ENCODE measurements around the gene PCYT2.

The PCYT2 gene

GRCh38 chr17:81934850-81935708 lies 23.9 kb upstream of the PCYT2 start:
- TF ChIP-seq CTCF (IDR thresholded peaks at IDR 0.05; ENCODE audit: borderline replicate concordance, extremely low read depth, low read length, poor library complexity, severe bottlenecking): no peak
- no peak for TF ChIP-seq EZH2 (IDR thresholded peaks at IDR 0.05; ENCODE audit: borderline replicate concordance, low read depth, low read length, severe bottlenecking)
- no peak overlapping the region for H2AFZ ChIP-seq (ENCODE audit: low read depth, low read length)
- ATAC-seq (ENCODE audit: insufficient read depth, low read depth) (0 out of 3 replicates have a peak, but pooled peaks have one; percentile 12), DNase-seq (no peak)
- no peaks in the 10 kb centered on the region for H3K79me2 ChIP-seq (ENCODE audit: insufficient read depth, low read length)
- no peak overlapping the region for H3K27ac ChIP-seq (ENCODE audit: low read length)
- H3K4me3 ChIP-seq (ENCODE audit: low read depth in 1 of 2, low read length in 2 of 2): no peak overlapping the region
- no peaks in the 10 kb centered on the region for H4K20me1 ChIP-seq (ENCODE audit: insufficient read depth, low read length)
- H3K4me1 ChIP-seq (ENCODE audit: insufficient read depth, low read length): no peaks in the 10 kb centered on the region
- no peaks in the 10 kb centered on the region for H3K27me3 ChIP-seq (ENCODE audit: insufficient read depth, low read length, poor library complexity)
- H3K4me2 ChIP-seq (ENCODE audit: insufficient read depth, low read length): no peak overlapping the region
- no peak overlapping the region for H3K9ac ChIP-seq (ENCODE audit: low read depth, low read length)
- H3K9me3 ChIP-seq (ENCODE audit: insufficient read depth, low read length, severe bottlenecking): no peaks in the 10 kb centered on the region
- no peaks in the 10 kb centered on the region for H3K36me3 ChIP-seq (ENCODE audit: insufficient read depth, low read length)

- Histone ChIP-seq H3K4me3 (ENCODE audit: low read depth in 1 of 2, low read length in 2 of 2) (no peak overlapping the region), H3K36me3 (ENCODE audit: insufficient read depth, low read length) (no peaks in the 10 kb centered on the region), H3K4me1 (ENCODE audit: insufficient read depth, low read length) (no peaks in the 10 kb centered on the region; the same call in 1 of the 2 replicates), H4K20me1 (ENCODE audit: insufficient read depth, low read length) (no peaks in the 10 kb centered on the region), H3K9me3 (ENCODE audit: insufficient read depth, low read length, severe bottlenecking) (no peaks in the 10 kb centered on the region), H3K27me3 (ENCODE audit: insufficient read depth, low read length, poor library complexity) (no peaks in the 10 kb centered on the region), H2AFZ (ENCODE audit: low read depth, low read length) (no peak overlapping the region), H3K4me2 (ENCODE audit: insufficient read depth, low read length) (no peak overlapping the region), H3K79me2 (ENCODE audit: insufficient read depth, low read length) (no peaks in the 10 kb centered on the region), H3K9ac (ENCODE audit: low read depth, low read length) (no peak overlapping the region), H3K27ac (ENCODE audit: low read length) (no peak overlapping the region)
- DNase-seq (no peak), ATAC-seq (ENCODE audit: insufficient read depth, low read depth) (peak; percentile 29; the same call in 2 of the 3 replicates)
- TF ChIP-seq CTCF (IDR thresholded peaks at IDR 0.05; ENCODE audit: borderline replicate concordance, extremely low read depth, low read length, poor library complexity, severe bottlenecking): no peak
- TF ChIP-seq EZH2 (IDR thresholded peaks at IDR 0.05; ENCODE audit: borderline replicate concordance, low read depth, low read length, severe bottlenecking): no peak
These were observed 23.0 kb upstream of the PCYT2 start for GRCh38 chr17:81934098-81934757.

- Histone ChIP-seq H2AFZ (ENCODE audit: low read depth, low read length) (no peak overlapping the region), H3K36me3 (ENCODE audit: insufficient read depth, low read length) (no peaks in the 10 kb centered on the region), H3K27ac (ENCODE audit: low read length) (no peak overlapping the region), H3K9me3 (ENCODE audit: insufficient read depth, low read length, severe bottlenecking) (no peaks in the 10 kb centered on the region), H3K4me2 (ENCODE audit: insufficient read depth, low read length) (no peak overlapping the region), H3K4me3 (ENCODE audit: low read depth in 1 of 2, low read length in 2 of 2) (no peak overlapping the region), H3K27me3 (ENCODE audit: insufficient read depth, low read length, poor library complexity) (no peaks in the 10 kb centered on the region), H4K20me1 (ENCODE audit: insufficient read depth, low read length) (no peaks in the 10 kb centered on the region), H3K9ac (ENCODE audit: low read depth, low read length) (no peak overlapping the region), H3K4me1 (ENCODE audit: insufficient read depth, low read length) (peaks cover 10% of the 10 kb centered on the region), H3K79me2 (ENCODE audit: insufficient read depth, low read length) (0 out of 2 replicates have a peak, but pooled peaks cover under 1% of the 10 kb centered on the region)
- DNase-seq (no peak), ATAC-seq (ENCODE audit: insufficient read depth, low read depth) (no peak)
- TF ChIP-seq EZH2 (IDR thresholded peaks at IDR 0.05; ENCODE audit: borderline replicate concordance, low read depth, low read length, severe bottlenecking) (no peak), CTCF (IDR thresholded peaks at IDR 0.05; ENCODE audit: borderline replicate concordance, extremely low read depth, low read length, poor library complexity, severe bottlenecking) (no peak)
These were observed 22.0 kb upstream of the PCYT2 start for GRCh38 chr17:81933178-81933699.

Data from DND-41 (cell line).